DOHH2 (cell line): ENCODE results near the gene PDCD7.

Experiments
- H3F3A ChIP-seq: fragments of 200-600 bp; sonication (generic), shearing (Covaris generic); 2 replicates; pipeline ENCODE4 v1.6.0; 2016; ENCODE audit warnings: antibody characterized with exemption, mild to moderate bottlenecking; ENCODE audit not compliant: control insufficient read depth, insufficient read depth
- H3K27ac ChIP-seq: fragments of 200-600 bp; sonication (generic); 2 replicates; pipeline ENCODE4 v1.5.1; 2014; ENCODE audit warnings: low read depth, mild to moderate bottlenecking, low read length, moderate library complexity
- H3K27me3 ChIP-seq: fragments of 200-600 bp; sonication (generic); 2 replicates; pipeline ENCODE4 v1.6.1; 2014; ENCODE audit warnings: mild to moderate bottlenecking, low read length, mixed read lengths; ENCODE audit not compliant: control insufficient read depth
- H3K36me3 ChIP-seq: fragments of 200-600 bp; sonication (generic); 2 replicates; pipeline ENCODE4 v1.6.1; 2014; ENCODE audit warnings: mild to moderate bottlenecking, low read length, moderate library complexity, mixed read lengths; ENCODE audit not compliant: control insufficient read depth
- H3K4me1 ChIP-seq: fragments of 200-600 bp; sonication (generic); 2 replicates; pipeline ENCODE4 v1.6.1; 2014; ENCODE audit warnings: mild to moderate bottlenecking, low read length, mixed read lengths; ENCODE audit not compliant: control insufficient read depth
- H3K4me2 ChIP-seq: fragments of 200-600 bp; sonication (generic); 2 replicates; pipeline ENCODE4 v1.6.0; 2014; ENCODE audit warnings: mild to moderate bottlenecking, low read length, moderate library complexity
- H3K4me3 ChIP-seq: fragments of 200-600 bp; sonication (generic); 2 replicates; pipeline ENCODE4 v1.5.1; 2014; ENCODE audit warnings: mild to moderate bottlenecking, low read length, mixed read lengths
- H3K79me2 ChIP-seq: fragments of 200-600 bp; sonication (generic); 2 replicates; pipeline ENCODE4 v1.6.1; 2014; ENCODE audit warnings: mild to moderate bottlenecking, low read length, mixed read lengths; ENCODE audit not compliant: control insufficient read depth
- H3K9me2 ChIP-seq: fragments of 200-600 bp; sonication (generic); replicated peaks from 2 replicates; pipeline ENCODE4 v1.6.1; 2014; ENCODE audit warnings: mild to moderate bottlenecking, low read length, mixed read lengths; ENCODE audit not compliant: control insufficient read depth
- H3K9me3 ChIP-seq: fragments of 200-600 bp; sonication (generic); 2 replicates; pipeline ENCODE4 v1.6.1; 2014; ENCODE audit warnings: antibody characterized with exemption, low read length, mixed read lengths; ENCODE audit not compliant: control insufficient read depth, insufficient read depth
- H4K20me1 ChIP-seq: fragments of 200-600 bp; sonication (generic); 2 replicates; pipeline ENCODE4 v1.6.0; 2014; ENCODE audit warnings: low read depth, mild to moderate bottlenecking, antibody characterized with exemption, low read length, moderate library complexity; ENCODE audit not compliant: control insufficient read depth, insufficient read depth
- CTCF ChIP-seq: fragments of 200-600 bp; sonication (generic); IDR thresholded peaks from one replicate; pipeline ENCODE4 v1.5.1; 2014; ENCODE audit warnings: antibody characterized with exemption, mild to moderate bottlenecking, low read depth, low read length; ENCODE audit not compliant: poor library complexity, severe bottlenecking
- EZH2phosphoT487 ChIP-seq: fragments of 200-600 bp; sonication (generic); IDR thresholded peaks from 2 replicates; pipeline ENCODE4 v1.6.1; 2017; ENCODE audit warnings: borderline replicate concordance, mild to moderate bottlenecking, antibody characterized with exemption, low read length, moderate library complexity, mixed read lengths

Gene PDCD7

GRCh38 chr15:65088643-65089021 is 45.0 kb downstream of the PDCD7 start:
- no peaks in the 10 kb centered on the region for H3F3A ChIP-seq
- no peaks in the 10 kb centered on the region for H3K79me2 ChIP-seq
- H4K20me1 ChIP-seq, result no peaks in the 10 kb centered on the region
- H3K4me2 ChIP-seq, result no peak overlapping the region
- H3K4me1 ChIP-seq, result no peaks in the 10 kb centered on the region
- H3K9me2 ChIP-seq, result no peaks in the 10 kb centered on the region
- no peak overlapping the region for H3K27ac ChIP-seq
- H3K36me3 ChIP-seq, result no peaks in the 10 kb centered on the region
- TF ChIP-seq EZH2phosphoT487 (no peak), CTCF (no peak)
- no peak overlapping the region for H3K4me3 ChIP-seq
- H3K27me3 ChIP-seq, result peaks cover 23% of the 10 kb centered on the region
- H3K9me3 ChIP-seq, result no peaks in the 10 kb centered on the region

GRCh38 chr15:65087873-65088642 is 45.5 kb downstream of the PDCD7 start:
- Histone ChIP-seq H3K4me1 (no peaks in the 10 kb centered on the region), H3K27me3 (peaks cover 28% of the 10 kb centered on the region), H3K9me3 (no peaks in the 10 kb centered on the region), H3K79me2 (no peaks in the 10 kb centered on the region), H3K9me2 (no peaks in the 10 kb centered on the region), H3K4me3 (no peak overlapping the region), H4K20me1 (no peaks in the 10 kb centered on the region), H3K4me2 (no peak overlapping the region), H3F3A (no peaks in the 10 kb centered on the region), H3K27ac (no peak overlapping the region), H3K36me3 (no peaks in the 10 kb centered on the region)
- TF ChIP-seq EZH2phosphoT487 (no peak), CTCF (no peak)

GRCh38 chr15:65087411-65087810 is 46.2 kb downstream of the PDCD7 start:
- Histone ChIP-seq H3K27me3 (peaks cover 34% of the 10 kb centered on the region), H3K4me3 (no peak overlapping the region), H3K36me3 (no peaks in the 10 kb centered on the region), H4K20me1 (no peaks in the 10 kb centered on the region), H3K27ac (no peak overlapping the region), H3K4me1 (no peaks in the 10 kb centered on the region), H3K4me2 (no peak overlapping the region), H3K9me3 (no peaks in the 10 kb centered on the region), H3F3A (no peaks in the 10 kb centered on the region), H3K9me2 (no peaks in the 10 kb centered on the region), H3K79me2 (no peaks in the 10 kb centered on the region)
- TF ChIP-seq EZH2phosphoT487, result no peak
- no peak for TF ChIP-seq CTCF
